Neuron (in vitro differentiated cells): Measurements from ENCODE around the gene DBH.

Experiments
- H2AFZ ChIP-seq: one replicate; pipeline ENCODE4 v1.6.1; 2013; ENCODE audit warnings: low read depth, mild to moderate bottlenecking, inconsistent platforms, low read length, moderate library complexity
- H3K27me3 ChIP-seq: one replicate; pipeline ENCODE4 v1.6.1; 2013; ENCODE audit warnings: low read length; ENCODE audit not compliant: insufficient read depth
- H3K36me3 ChIP-seq: one replicate; pipeline ENCODE4 v1.6.1; 2013; ENCODE audit warnings: low read length; ENCODE audit not compliant: insufficient read depth
- H3K4me1 ChIP-seq: one replicate; pipeline ENCODE4 v1.6.1; 2013; ENCODE audit warnings: low read length; ENCODE audit not compliant: insufficient read depth
- H3K4me3 ChIP-seq: 2 replicates; pipeline ENCODE4 v1.5.1; 2013; ENCODE audit warnings: mild to moderate bottlenecking, low read length, moderate library complexity
- H3K9me3 ChIP-seq: one replicate; pipeline ENCODE4 v1.6.1; 2013; ENCODE audit warnings: low read length

Gene DBH

GRCh38 chr9:133645021-133645765, 9.0 kb downstream of the DBH start:
- Histone ChIP-seq H3K36me3 (no peaks in the 10 kb centered on the region), H2AFZ (no peak overlapping the region), H3K4me3 (no peak overlapping the region), H3K27me3 (peaks cover 13% of the 10 kb centered on the region), H3K9me3 (no peaks in the 10 kb centered on the region), H3K4me1 (no peaks in the 10 kb centered on the region)

- no peaks in the 10 kb centered on the region for H3K4me1 ChIP-seq
- H3K36me3 ChIP-seq: no peaks in the 10 kb centered on the region
- H3K4me3 ChIP-seq: no peak overlapping the region
- H2AFZ ChIP-seq: no peak overlapping the region
- peaks cover 12% of the 10 kb centered on the region for H3K27me3 ChIP-seq
- H3K9me3 ChIP-seq: no peaks in the 10 kb centered on the region
These were observed 11.0 kb downstream of the DBH start for GRCh38 chr9:133647148-133647547.

- H3K4me3 ChIP-seq: no peak overlapping the region
- H3K9me3 ChIP-seq: no peaks in the 10 kb centered on the region
- no peaks in the 10 kb centered on the region for H3K36me3 ChIP-seq
- H2AFZ ChIP-seq: no peak overlapping the region
- peaks cover 12% of the 10 kb centered on the region for H3K27me3 ChIP-seq
- no peaks in the 10 kb centered on the region for H3K4me1 ChIP-seq
These were observed 11.8 kb downstream of the DBH start for GRCh38 chr9:133647765-133648469.

GRCh38 chr9:133649194-133649593, 13.0 kb downstream of the DBH start:
- Histone ChIP-seq H3K9me3 (no peaks in the 10 kb centered on the region), H3K36me3 (no peaks in the 10 kb centered on the region), H3K27me3 (peaks cover 10% of the 10 kb centered on the region), H2AFZ (no peak overlapping the region), H3K4me1 (no peaks in the 10 kb centered on the region), H3K4me3 (no peak overlapping the region)

GRCh38 chr9:133650026-133650425, 13.9 kb downstream of the DBH start:
- Histone ChIP-seq H3K9me3 (no peaks in the 10 kb centered on the region), H3K4me3 (no peak overlapping the region), H3K36me3 (no peaks in the 10 kb centered on the region), H3K4me1 (no peaks in the 10 kb centered on the region), H3K27me3 (peaks cover 6% of the 10 kb centered on the region), H2AFZ (no peak overlapping the region)

GRCh38 chr9:133653638-133654037, 17.5 kb downstream of the DBH start:
- H3K9me3 ChIP-seq: no peaks in the 10 kb centered on the region
- H2AFZ ChIP-seq: no peak overlapping the region
- peaks cover 41% of the 10 kb centered on the region for H3K27me3 ChIP-seq

GRCh38 chr9:133654736-133655657, 18.8 kb downstream of the DBH start:
- Histone ChIP-seq H3K9me3 (no peaks in the 10 kb centered on the region), H2AFZ (no peak overlapping the region), H3K4me1 (peaks cover 11% of the 10 kb centered on the region), H3K27me3 (peaks cover 55% of the 10 kb centered on the region), H3K4me3 (no peak overlapping the region), H3K36me3 (no peaks in the 10 kb centered on the region)

More at GRCh38 chr9:133653638-133654037, 17.5 kb downstream of the DBH start:
- H3K4me3 ChIP-seq: no peak overlapping the region
- no peaks in the 10 kb centered on the region for H3K36me3 ChIP-seq
- peaks cover 9% of the 10 kb centered on the region for H3K4me1 ChIP-seq

GRCh38 chr9:133655701-133656100, 19.5 kb downstream of the DBH start:
- no peak overlapping the region for H3K4me3 ChIP-seq
- peaks cover 11% of the 10 kb centered on the region for H3K4me1 ChIP-seq
- H3K27me3 ChIP-seq: peaks cover 55% of the 10 kb centered on the region
- no peaks in the 10 kb centered on the region for H3K36me3 ChIP-seq
- H3K9me3 ChIP-seq: no peaks in the 10 kb centered on the region
- no peak overlapping the region for H2AFZ ChIP-seq

- Histone ChIP-seq H2AFZ (no peak overlapping the region), H3K27me3 (peaks cover 51% of the 10 kb centered on the region), H3K36me3 (no peaks in the 10 kb centered on the region), H3K4me1 (peaks cover 11% of the 10 kb centered on the region), H3K4me3 (no peak overlapping the region), H3K9me3 (no peaks in the 10 kb centered on the region)
These were observed 20.3 kb downstream of the DBH start for GRCh38 chr9:133656211-133657119.

- no peaks in the 10 kb centered on the region for H3K36me3 ChIP-seq
These were observed 21.0 kb downstream of the DBH start for GRCh38 chr9:133657120-133657661.

GRCh38 chr9:133658442-133659431, 22.6 kb downstream of the DBH start:
- Histone ChIP-seq H2AFZ (no peak overlapping the region), H3K27me3 (peaks cover 51% of the 10 kb centered on the region), H3K4me3 (no peak overlapping the region), H3K36me3 (no peaks in the 10 kb centered on the region), H3K4me1 (peaks cover 11% of the 10 kb centered on the region), H3K9me3 (no peaks in the 10 kb centered on the region)

More at GRCh38 chr9:133657120-133657661, 21.0 kb downstream of the DBH start:
- peaks cover 11% of the 10 kb centered on the region for H3K4me1 ChIP-seq
- peaks cover 51% of the 10 kb centered on the region for H3K27me3 ChIP-seq
- no peak overlapping the region for H2AFZ ChIP-seq
- no peak overlapping the region for H3K4me3 ChIP-seq
- no peaks in the 10 kb centered on the region for H3K9me3 ChIP-seq
